MM.1S (cell line): ENCODE results near the gene SRPK2.

Experiments used
- EZH2phosphoT487 ChIP-seq: fragments of 300-600 bp; sonication (generic); IDR thresholded peaks from 2 replicates; pipeline ENCODE4 v1.6.1; 2018; ENCODE audit warnings: antibody characterized with exemption, low read length
- TF ChIP-seq, protein P1 (sequence below): fragments of 300-600 bp; sonication (generic); IDR thresholded peaks from 2 replicates; pipeline ENCODE4 v1.5.1; 2016; ENCODE audit warnings: antibody characterized with exemption, low read length, mixed read lengths

GRCh38 chr7:105105579-105105978 is 283.1 kb downstream of the SRPK2 start:
- TF ChIP-seq, protein P1, sequence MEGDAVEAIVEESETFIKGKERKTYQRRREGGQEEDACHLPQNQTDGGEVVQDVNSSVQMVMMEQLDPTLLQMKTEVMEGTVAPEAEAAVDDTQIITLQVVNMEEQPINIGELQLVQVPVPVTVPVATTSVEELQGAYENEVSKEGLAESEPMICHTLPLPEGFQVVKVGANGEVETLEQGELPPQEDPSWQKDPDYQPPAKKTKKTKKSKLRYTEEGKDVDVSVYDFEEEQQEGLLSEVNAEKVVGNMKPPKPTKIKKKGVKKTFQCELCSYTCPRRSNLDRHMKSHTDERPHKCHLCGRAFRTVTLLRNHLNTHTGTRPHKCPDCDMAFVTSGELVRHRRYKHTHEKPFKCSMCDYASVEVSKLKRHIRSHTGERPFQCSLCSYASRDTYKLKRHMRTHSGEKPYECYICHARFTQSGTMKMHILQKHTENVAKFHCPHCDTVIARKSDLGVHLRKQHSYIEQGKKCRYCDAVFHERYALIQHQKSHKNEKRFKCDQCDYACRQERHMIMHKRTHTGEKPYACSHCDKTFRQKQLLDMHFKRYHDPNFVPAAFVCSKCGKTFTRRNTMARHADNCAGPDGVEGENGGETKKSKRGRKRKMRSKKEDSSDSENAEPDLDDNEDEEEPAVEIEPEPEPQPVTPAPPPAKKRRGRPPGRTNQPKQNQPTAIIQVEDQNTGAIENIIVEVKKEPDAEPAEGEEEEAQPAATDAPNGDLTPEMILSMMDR: no peak
- TF ChIP-seq EZH2phosphoT487: no peak
